8988T (cell line): ENCODE data around the gene LMAN1L.

Experiments used
- DNase-seq: peaks from one replicate; pipeline ENCODE4 v3.0.0; 2011

The LMAN1L gene

DNA sequence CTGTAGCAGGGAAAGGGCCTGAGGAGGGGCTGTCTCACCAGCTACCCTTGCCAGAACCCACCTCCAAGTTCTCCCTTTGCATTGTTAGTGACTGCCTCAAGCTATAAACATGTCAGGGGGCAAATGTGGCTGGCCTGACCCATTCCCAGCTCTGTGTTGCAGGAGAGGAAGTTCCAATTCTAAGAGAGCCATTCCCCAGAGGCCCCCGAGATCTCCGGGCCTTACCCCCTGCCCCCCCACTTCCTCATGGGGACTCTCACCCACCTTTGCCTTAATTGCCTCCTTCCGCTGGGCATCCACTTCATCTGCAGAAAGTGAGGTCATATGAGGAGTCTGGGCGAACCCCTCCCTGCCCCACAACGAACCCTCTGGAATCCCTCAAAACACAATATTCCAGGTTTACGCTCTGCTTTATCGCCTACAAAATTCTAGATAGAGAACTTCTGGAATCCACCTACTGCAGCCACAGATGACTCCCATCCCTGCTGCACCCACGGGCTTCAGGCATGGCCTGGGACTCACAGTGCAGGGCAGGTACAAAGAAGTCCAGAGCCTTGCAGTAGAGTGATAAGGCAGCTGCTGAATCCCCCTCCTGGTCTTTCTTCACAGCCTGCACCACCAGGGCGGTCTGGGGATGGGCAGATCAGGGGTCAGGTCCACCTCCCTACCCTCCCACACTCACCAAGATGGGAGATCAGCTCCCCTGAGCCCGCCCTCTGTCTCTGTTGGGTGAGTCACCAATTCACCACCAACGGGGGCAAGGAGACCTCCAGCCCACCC lies 26.3 kb downstream of the LMAN1L start:
- DNase-seq: peak; percentile 7

DNA sequence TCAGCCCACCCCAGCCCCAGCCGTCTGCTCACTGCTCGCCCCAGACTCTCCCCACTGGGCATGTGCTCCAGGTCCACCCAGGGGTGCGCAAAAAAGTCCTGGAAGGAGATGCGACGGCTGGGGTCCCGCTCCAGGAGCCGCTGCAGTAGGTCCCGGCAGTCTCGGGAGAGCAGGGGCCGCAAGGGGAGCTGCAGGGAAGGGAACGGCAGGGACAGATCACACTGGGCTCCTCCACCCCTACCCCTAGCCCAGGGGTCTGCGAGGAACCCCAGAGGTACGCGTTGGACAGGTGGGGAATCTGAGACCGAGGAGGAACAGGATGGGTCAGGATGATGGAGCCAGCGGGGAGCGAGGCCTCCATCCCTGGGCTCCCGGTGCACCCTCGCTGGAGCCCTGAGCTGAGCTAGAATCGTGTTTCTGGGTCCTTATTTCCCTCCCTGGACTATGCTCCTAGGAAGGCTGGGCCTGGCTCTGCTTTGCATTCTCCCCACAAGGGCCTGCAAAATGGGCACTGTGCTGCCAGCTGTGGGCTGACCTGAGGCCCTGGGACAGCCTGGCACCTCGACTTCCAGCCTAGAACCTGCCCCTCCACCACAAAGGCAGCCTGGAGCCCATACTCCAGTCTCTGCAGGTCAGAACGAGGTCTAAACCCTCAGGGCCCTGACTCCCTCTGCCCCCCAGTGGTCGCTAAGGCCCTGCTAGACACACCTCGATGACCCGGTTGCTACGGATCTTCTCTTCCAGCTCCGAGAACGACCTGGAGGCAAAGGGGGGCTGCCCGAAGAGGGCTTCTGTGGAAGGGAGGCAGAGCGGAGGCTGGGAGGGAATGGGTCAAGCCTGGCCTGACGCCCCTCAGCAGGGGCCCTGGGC lies 27.1 kb downstream of the LMAN1L start:
- DNase-seq: peak; percentile 17

DNA sequence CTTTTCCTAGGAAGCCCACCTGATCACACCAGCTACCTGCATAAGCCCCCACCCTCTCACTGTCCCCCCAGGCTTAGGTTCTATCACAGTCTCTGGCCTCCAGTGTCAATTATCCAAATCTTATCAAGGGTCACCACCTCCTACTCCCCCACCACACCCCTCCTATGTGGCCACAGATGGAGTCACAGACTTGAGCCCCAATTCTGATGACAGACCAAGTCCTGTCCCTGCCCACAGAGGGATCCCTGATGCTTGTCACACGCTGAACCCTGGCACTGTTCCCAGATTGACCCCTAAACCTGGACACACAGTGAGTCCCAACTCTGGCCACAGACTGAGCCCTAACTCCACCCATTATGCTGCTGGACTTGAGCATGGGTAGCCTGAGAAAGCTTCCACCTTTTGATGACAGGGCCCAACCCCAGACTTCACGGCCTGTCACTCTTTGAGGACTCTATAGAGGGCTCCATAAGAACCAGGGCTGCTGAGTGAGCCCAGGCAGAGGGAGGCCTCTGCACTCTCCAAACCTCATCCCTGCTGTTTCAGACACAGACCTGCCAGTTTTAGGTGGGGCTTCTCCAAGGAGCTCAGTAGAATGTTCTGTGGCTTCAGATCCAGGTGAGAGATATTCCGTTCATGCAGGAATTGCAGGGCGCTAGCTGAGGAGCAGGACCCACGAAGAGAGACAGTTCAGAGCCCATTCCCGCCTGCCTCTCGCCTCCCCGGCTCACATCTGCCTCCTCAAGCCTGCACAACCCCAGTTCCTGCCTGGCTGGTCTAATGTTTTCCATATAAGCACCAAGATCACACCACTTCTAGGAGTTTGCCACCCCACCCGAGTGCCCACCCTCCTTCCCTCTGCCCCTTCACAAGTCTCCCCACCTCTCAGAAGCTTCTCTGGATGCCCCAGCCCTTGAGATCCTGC lies 28.5 kb downstream of the LMAN1L start:
- no peak for DNase-seq

DNA sequence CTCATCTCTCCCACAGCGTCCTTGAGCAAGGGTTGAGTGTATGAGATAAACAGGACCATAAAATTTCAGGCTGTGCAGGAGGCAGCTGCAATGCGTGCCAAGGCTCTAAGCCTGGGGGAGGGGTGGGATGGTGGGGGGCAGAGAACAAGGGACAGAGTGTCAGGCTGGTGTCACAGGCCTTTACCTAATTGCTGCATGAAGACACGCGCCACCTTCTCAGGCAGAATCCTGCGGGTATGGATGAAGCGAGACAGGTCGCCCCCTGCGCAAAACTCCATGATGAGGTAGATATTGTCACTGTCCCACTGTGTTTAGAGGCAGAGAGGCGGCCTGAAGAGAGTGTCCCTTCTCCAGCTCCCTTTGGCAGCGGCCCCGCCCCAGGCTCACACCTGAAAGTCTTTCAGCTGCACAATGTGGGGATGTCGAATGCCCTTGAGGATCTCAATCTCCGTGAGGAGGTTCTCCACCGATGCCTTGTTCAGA lies 29.3 kb downstream of the LMAN1L start:
- DNase-seq: no peak

DNA sequence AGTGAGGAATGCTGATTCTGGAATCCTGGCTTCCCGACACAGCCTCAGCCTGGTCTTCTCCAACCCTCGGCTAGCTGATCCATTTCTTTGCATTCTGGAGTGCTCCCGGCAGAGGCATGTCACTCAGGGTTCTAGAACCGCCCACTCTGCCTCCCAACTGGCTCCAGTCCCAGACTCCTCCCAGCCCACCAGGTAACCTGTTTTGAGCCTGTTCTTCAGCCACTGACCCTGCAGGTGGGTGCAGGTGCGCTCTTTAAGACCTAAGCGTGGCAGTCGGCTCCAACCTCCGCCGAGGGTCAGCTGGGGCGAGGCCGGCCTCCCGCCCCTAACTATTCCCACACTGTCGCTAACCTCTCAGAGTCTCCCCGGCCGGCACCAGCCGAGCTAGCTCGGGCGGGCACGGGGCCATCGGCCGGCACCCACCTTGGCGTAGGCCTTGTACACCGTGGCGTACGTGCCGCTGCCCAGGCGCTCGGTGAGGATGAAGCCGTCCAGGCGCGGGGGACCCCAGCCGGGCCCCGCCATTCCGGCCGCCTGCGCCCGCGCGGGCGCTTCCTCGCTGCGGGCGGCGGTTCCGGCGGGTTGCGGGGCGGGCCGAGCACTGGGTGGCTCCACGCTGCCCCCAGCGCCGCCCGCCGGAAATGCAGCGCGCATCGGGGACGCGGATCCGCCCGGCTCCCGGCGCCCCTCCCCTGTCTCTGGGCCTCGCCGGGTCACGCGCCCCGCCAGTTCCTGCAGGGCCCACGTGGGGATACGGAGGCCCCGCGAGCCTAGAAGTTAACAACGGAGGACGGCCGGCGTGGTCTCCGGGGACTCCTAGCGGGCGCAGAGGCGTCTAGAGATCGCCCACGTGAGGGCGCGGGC lies 30.2 kb downstream of the LMAN1L start, which contains the start of gene ULK3:
Gene ULK3, minus strand, starts transcription at position 576 of the 864 bp plus-strand sequence. Its CDS starts 51 bp downstream, at position 525.
- DNase-seq: peak; percentile 91

DNA sequence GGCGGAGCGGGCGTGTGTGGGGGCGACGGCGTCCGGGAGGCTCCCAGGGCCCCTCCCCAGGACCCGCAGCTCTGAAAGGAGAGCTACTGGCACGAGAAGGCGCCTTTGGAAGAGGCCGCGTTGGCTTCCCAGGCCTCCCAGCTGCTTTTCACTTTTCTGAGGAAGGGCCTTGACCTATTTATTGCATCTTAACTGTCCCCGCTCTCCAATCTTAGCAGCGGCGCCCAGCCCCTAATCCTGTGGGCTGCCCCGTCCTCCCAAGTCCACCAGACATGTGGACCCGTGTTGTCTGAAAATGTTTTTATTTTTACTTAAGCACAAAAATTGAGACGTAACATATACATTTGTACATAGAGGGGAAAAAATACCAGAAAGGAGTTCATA lies 30.8 kb downstream of the LMAN1L start:
- no peak for DNase-seq

DNA sequence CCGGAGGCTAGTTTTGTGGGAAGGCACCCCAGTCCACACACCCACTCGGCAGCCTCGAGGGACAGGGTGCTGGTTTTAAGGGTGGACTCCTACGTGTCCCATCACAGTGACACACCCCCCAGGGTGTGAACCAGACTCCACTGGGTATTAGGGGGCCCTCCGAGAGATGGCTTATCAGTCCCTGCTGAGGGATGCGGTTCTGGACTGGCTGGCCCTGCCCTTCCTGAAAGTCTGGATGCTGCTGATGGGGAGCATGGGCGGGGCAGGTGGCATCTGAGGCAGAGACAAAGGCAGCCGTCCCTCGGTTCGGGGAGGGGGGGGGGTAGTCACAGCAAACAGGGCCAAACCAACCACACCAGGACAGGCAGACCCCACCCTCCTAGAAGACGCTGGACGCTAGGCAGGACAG lies 31.3 kb downstream of the LMAN1L start:
- no peak for DNase-seq

DNA sequence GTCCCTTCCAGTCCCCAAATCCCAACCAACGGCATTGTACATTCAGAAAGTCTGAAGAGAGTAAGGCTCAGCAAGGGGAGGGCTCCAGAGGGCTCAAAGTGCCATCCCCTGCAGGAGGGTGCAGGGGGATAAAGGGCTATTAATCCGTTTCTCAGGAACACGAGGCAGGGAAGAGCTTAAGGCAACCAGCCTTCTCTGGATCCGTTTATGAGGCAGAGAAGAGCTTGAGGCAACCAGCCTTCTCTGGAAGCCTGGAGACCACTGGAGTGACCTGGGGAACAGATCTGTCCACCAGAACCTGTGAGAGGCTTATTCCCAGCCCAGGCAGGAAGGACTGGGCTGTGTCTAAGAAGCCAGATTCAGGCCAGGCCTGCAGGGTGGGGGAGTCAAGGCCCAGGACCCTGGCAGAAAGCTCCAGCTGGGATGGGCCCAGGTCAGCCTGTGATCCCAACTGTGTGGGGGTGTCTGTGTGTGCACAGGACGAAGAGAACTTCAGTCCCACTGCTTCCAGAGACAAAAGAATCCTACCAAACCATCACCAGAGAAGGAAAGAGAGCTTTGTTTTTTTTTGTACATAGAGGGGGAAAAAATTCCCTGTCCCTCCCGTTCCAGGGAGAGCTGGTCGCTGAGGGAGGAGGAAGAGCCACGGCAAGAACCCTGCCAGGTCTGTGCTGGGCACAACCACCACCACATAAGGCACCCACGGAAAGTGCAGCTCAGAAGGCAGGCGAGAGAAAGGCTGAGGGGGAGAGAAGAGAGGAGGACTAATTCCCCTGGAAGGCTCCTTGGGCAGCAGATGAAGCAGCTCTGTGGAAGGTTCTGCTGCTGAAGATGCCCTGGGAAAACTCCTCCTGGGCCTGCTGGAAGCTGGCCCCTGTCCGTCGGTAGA lies 31.9 kb downstream of the LMAN1L start:
- DNase-seq: no peak

DNA sequence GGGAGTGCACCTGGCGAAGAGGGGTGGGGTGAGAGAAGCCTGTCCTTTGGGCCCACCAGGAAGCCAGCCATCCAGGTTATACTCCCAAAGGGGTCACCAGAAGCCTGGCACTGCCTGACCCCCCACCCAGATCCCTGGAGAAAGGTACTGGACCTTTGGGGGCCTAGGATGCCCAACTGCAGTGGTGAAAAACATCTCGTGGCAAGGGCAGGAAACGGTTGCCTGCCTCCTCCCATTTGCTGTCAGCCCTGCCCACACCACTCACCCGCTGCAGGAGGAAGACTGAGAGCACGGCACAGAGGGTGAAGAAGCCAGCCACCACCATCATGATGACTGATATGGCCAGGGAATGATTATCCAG lies 32.6 kb downstream of the LMAN1L start:
- no peak for DNase-seq

DNA sequence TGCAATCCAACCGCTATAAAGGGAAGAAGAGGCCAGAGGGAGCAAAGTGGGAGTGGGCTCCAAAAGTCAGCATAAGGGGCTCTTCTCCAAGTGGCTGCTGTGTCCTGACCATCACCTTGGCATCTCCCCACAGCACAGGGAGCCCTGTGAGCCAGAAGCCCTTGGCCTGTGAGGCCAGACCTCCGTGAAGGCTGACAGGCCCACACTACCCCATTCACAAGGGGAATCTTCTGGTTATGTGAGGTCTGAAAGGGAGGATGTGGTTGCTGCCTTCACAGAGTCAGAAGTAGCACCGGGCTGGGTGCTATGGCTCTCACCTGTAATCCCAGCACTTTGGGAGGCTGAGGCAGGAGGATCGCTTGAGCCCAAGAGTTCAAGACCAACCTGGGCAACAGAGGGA lies 32.9 kb downstream of the LMAN1L start:
- no peak for DNase-seq

DNA sequence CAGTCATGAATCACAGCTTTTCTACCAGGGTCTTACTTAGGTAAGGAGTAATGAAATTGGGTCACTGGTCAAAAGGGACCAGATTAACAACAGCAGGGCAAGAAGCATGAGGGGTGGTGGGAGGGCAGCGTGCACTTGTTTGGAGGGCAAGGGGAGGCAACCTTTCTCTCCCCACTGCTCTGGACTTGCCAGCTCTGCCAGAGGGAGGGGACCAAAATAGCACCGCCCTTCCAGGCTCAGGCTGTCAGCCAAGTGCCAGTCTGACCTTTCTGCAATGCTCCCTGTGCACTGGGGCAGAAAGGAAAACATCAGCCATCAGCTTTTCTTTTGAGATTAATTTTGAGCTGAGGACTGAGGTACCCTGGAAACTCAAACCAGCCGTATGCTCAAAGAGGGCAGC lies 34.8 kb downstream of the LMAN1L start:
- no peak for DNase-seq

DNA sequence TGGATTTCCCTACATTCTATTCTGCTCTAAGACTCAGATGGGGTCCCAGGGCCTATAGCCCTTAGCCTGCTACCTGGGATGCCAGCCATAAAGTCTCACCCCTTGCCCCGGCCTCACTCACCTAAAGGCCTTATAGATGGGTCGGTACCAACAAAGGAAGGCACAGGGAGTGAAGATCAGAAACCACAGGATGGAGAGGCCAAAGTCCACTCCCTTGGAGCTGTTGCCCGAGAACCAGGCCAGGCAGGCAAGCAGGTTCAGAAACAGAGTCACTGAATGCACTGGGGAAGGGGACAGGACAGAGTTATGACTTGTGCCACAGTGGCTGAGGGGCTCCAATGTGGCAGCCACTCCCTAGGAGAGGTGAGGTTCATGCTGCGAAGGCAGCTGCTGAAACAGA lies 37.8 kb downstream of the LMAN1L start:
- DNase-seq: no peak

DNA sequence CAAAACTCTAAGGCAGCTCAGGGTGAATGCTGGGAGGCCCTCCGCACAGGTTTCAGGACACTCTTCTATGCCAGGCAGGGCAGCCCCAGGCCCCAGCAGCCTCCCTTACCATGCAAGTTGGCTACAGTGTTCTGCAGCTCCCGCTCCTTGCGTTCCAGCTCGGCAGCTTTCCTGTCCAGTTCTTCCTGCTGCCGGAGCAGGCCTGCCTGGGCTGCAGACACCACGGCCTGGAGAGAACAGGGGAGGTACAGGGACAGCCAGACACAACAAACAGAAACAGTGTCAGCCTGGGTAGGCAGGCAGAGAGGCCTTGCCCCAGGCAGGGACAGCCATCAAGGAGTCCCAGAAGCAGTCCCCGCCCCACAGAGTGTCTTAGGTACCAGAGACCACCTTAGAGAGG lies 39.3 kb downstream of the LMAN1L start:
- no peak for DNase-seq

DNA sequence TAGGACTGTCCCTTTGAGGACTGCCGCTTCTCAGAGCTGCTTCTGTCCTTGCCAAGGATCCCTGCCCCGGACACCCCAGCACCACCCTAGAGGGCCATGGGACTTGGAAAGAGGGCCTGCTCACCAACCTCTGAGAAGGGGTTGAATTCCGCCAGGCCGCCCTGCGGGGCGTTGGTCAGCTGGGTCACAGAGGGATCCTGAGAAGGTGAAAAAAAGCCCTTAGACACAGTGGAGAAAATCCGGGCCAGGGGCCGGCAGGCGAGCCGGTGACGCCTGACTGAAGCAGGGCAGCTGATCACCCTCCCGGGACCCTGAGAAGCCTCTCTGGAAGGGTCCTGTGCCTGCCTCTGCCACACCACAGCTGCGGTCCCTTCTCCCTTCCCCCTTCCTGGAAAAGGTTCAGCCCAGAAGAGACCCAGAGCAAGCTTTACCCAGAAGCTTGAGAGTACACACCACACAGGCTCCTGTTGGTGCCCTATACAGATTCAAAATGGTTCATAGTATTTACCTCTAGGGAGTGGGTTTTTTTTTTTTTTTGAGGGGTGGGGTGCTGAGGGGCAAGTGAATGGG lies 41.9 kb downstream of the LMAN1L start:
- no peak for DNase-seq

DNA sequence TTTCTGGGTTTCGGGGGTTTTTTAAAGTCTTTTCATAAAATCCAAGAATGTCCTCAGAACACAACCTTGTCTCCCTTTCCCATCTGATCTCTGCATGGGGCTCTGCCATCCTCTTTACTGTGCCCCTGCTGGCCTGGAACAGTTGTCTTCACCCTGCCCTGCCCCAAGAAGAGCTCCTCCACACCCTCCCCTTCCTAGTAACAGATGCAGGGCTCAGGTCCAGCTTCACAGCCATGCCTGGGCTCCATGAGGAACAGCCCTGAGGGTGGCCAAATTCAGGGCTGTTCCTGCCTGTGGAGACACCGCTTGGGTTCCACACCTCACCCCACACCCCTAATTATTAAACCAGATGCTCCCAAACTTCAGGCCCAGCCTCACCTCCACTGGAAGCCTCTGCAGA lies 43.2 kb downstream of the LMAN1L start:
- DNase-seq: no peak

DNA sequence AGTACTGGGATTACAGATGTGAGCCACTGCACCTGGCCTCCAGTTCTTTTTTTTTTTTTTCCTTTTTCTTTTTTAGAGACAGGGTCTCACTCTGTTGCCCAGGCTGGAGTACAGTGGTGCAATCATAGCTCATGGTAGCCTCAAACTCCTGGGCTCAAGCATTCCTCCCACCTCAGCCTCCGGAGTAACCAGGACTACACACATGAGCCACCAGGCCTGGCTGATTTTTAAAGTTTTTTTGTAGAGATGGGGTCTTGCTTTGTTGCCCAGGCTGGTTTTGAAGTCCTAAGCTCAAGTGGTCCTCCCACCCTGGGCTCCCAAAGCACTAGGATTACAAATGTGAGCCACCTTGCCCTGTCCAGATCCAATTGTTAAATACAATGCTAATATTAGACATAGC lies 43.9 kb downstream of the LMAN1L start:
- no peak for DNase-seq

DNA sequence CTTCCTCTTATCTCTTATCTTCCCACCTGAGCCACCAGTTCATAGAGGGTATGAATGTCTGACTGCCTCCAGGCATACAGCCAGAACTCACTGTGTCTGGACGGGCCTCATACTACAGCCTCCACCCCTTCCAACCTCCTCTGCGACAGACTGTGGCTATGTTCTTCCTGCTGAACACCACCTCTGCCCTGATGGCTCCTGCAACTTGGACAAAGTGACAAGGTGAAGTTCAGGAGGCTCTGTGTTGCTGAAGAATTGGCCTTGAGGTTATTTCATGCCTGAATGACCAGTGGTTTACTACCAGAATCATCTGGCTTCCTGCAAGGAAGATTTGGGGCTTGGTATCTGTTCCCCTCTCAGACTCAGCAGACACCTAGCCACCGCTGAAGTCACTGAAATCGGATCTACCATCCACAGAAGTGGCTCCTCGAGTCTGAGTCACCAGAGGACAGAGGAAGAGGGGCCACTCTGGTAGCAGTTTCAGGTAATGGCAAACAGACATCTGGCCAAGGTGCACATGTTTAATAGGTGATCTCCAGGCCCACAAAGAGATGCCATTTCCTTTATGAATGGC lies 44.5 kb downstream of the LMAN1L start:
- DNase-seq: no peak

DNA sequence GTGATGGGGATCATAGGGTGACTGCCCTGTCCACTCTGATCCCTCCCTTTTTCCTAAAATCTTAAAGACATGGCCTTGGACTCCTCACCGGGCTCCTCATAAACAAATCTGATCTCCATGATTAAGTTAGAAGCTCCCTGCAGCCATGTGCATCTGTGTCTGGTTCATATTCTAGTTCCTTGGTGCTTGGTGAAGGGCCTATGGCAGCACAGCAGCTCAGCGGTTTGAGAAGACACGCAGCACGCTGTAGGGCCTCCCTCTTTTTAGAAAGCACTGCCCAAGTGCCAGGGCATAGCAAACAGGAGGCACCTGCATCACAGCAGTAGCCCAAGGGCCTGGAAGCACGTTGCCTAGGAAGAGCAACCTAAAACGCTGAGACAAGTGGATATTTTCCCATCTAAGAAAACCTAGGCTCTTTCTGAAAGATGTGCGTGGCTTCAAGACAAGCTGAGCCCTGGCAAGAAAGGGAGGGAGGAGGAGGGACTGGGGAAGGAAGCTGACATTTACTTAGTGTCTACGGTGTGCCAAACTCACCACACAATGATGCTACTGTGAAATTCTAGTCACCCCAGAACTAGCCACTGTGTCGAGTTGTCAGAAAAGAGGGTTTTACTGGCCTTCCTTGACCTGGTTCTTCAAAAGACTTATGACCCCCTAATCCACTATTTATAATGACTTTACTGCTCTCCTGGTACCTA lies 45.2 kb downstream of the LMAN1L start:
- DNase-seq: no peak

DNA sequence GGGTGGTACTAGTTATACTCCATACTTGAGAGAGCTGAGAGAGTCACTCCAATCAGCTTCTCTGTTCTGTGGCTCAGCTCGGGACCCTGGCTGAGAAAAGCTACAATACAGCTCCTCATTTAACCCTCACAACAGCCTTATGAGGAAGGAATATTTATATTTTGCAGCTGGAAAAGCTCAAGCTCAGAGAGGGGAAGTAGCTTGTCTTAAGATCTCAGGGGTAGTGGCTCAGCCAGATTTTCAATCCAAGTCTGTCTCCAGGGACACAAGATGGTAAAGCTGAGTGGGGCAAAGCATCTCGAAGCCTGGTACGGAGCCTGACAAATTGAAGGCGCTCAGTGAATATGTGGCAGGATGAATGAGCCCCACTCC lies 45.7 kb downstream of the LMAN1L start:
- DNase-seq: no peak
